Neutrophil (primary cell): Measurements from ENCODE around the gene CD99L2.

Experiments used
- H3K27ac ChIP-seq: fragments of 200-600 bp; sonication (generic); 2 replicates; pipeline ENCODE4 v1.5.1; 2016; ENCODE audit warnings: mild to moderate bottlenecking, moderate library complexity
- H3K27me3 ChIP-seq: fragments of 200-600 bp; sonication (generic); 2 replicates; pipeline ENCODE4 v1.6.0; 2016; ENCODE audit warnings: mild to moderate bottlenecking
- H3K36me3 ChIP-seq: fragments of 200-600 bp; sonication (generic); 2 replicates; pipeline ENCODE4 v1.5.1; 2017
- H3K4me1 ChIP-seq, 2 experiments: fragments of 200-600 bp in 1 of 2; sonication (generic) in 1 of 2; 1 replicate in 1 of 2; 2 replicates in 1 of 2; pipeline versions ENCODE4 v1.5.1 to v1.6.1; 2013 to 2016; ENCODE audit warnings: low read depth in 1 of 2, low read length in 1 of 2, mild to moderate bottlenecking in 1 of 2, moderate library complexity in 1 of 2; ENCODE audit not compliant: control insufficient read depth in 1 of 2, insufficient read depth in 1 of 2
- H3K4me3 ChIP-seq, 2 experiments: fragments of 200-600 bp in 1 of 2; sonication (generic) in 1 of 2; 1 replicate in 1 of 2; 2 replicates in 1 of 2; pipeline ENCODE4 v1.5.1; 2013 to 2016; ENCODE audit warnings: low read depth in 1 of 2, low read length in 1 of 2, mild to moderate bottlenecking in 1 of 2, moderate library complexity in 1 of 2
- H3K9me3 ChIP-seq: fragments of 200-600 bp; sonication (generic); 2 replicates; pipeline ENCODE4 v1.5.1; 2016
- TF ChIP-seq, protein P1 (sequence below): fragments of 200-600 bp; sonication (generic); IDR thresholded peaks from 2 replicates; pipeline ENCODE4 v1.5.1; 2016; ENCODE audit warnings: antibody characterized with exemption

Gene CD99L2

DNA sequence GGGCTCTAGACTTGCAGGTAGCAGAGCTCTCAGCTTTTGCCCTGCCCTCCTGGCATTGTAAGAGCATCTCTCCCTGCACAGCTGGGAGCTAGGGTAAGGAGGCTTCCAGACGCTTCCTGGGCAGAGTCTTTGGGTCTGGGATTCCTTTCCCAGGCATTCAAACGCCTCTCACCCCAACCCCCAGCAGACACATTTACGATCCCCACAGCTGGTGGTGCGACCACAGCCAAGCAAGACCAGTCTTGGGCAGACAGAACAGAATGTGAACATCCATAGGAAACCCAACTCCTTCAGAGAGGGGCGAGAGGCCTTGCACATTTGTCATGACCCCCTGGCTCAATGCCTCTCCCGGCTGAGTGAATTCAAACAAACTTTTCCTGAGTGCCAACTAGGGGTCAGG lies 38.1 kb upstream of the CD99L2 start:
- H3K4me1 ChIP-seq, result no peaks in the 10 kb centered on the region
- TF ChIP-seq, protein P1, sequence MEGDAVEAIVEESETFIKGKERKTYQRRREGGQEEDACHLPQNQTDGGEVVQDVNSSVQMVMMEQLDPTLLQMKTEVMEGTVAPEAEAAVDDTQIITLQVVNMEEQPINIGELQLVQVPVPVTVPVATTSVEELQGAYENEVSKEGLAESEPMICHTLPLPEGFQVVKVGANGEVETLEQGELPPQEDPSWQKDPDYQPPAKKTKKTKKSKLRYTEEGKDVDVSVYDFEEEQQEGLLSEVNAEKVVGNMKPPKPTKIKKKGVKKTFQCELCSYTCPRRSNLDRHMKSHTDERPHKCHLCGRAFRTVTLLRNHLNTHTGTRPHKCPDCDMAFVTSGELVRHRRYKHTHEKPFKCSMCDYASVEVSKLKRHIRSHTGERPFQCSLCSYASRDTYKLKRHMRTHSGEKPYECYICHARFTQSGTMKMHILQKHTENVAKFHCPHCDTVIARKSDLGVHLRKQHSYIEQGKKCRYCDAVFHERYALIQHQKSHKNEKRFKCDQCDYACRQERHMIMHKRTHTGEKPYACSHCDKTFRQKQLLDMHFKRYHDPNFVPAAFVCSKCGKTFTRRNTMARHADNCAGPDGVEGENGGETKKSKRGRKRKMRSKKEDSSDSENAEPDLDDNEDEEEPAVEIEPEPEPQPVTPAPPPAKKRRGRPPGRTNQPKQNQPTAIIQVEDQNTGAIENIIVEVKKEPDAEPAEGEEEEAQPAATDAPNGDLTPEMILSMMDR, result no peak
- no peaks in the 10 kb centered on the region for H3K36me3 ChIP-seq
- H3K9me3 ChIP-seq, result no peaks in the 10 kb centered on the region
- H3K4me3 ChIP-seq, result no peak overlapping the region
- H3K27ac ChIP-seq, result no peak overlapping the region
- no peaks in the 10 kb centered on the region for H3K27me3 ChIP-seq

DNA sequence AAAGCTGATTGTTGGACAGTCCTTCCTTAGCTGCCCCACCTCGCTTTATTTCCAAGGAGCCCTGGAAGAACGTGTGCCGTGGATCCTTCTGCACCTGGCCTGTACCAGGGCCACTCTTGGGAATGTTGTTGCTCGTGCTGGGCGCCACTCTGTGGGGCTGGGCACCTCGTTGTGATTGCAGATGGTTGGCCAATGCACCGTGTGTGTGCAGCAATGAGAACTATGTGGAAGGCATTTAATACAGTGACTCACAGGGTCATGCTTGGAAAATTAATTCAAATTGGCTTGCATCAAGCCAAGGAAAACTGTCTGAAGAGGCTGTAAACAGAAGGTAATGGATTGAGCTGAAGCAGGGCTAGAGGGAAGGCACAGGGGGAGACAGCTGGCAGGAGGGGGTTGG lies 37.0 kb upstream of the CD99L2 start:
- TF ChIP-seq, protein P1, result no peak
- Histone ChIP-seq H3K27me3 (no peaks in the 10 kb centered on the region), H3K4me3 (no peak overlapping the region), H3K36me3 (no peaks in the 10 kb centered on the region), H3K9me3 (no peaks in the 10 kb centered on the region), H3K4me1 (no peaks in the 10 kb centered on the region), H3K27ac (no peak overlapping the region)

DNA sequence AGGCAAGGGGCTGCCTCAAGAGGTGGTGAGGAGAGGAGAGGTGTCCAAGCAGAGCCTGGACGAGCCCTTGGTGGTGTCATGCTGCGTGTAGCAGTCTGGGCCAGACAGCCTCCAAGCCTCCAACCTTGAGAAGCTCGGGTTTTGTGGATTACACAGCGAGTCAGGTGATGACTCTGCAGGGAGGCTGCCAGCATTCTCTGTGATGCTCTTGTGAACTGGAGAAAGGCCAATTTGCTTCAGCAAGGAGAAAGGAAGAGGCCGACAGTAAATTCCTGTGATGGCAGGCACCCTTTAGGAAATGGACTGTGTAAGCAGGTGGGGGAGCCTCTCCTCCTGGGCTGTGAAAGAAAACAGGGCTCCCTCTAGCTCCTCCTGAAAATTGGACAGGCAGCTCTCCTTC lies 36.0 kb upstream of the CD99L2 start:
- Histone ChIP-seq H3K36me3 (no peaks in the 10 kb centered on the region), H3K27ac (no peak overlapping the region), H3K4me3 (no peak overlapping the region), H3K9me3 (no peaks in the 10 kb centered on the region), H3K4me1 (no peaks in the 10 kb centered on the region), H3K27me3 (no peaks in the 10 kb centered on the region)
- TF ChIP-seq, protein P1, result no peak

DNA sequence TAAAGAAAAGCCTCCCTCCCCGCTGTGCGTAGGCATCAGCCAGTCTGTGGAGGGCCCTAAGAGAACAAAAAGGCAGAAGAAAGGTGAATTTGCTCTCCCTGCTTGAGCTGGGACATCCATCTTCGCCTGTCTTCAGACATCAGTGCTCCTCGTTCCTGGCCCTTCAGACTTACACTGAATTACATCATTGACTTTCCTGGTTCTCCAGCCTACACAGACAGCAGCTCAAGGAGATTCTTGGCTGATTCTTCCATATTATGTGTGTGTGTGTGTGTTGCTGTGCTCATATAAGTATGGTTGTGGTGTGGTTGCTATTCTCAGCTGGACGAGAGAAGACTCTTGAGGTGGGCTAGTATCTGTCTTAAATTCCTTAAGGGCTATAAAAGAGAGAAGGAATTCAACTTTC lies 35.5 kb upstream of the CD99L2 start:
- no peaks in the 10 kb centered on the region for H3K9me3 ChIP-seq
- no peak overlapping the region for H3K4me3 ChIP-seq
- TF ChIP-seq, protein P1, result no peak
- no peak overlapping the region for H3K27ac ChIP-seq
- no peaks in the 10 kb centered on the region for H3K36me3 ChIP-seq
- no peaks in the 10 kb centered on the region for H3K27me3 ChIP-seq
- no peaks in the 10 kb centered on the region for H3K4me1 ChIP-seq

DNA sequence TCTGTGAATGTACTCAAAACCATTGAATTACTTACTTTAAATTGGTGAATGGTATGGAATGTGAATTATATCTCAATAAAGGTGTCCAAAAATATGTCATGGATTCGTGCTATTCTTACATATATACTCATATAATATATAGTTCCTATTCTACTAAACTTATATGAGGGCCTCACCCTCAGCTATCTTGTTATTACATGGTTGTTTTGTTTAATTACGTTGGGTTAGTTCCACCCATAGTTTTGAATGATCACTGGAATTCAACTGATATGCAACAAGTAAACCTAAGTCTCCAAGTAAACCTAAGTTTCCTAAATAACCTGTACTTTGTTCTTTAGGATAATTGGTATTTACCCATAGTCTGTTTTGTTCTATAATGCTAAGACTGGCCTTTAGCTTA lies 30.6 kb upstream of the CD99L2 start:
- TF ChIP-seq, protein P1, result no peak
- H3K9me3 ChIP-seq, result no peaks in the 10 kb centered on the region
- no peak overlapping the region for H3K27ac ChIP-seq

DNA sequence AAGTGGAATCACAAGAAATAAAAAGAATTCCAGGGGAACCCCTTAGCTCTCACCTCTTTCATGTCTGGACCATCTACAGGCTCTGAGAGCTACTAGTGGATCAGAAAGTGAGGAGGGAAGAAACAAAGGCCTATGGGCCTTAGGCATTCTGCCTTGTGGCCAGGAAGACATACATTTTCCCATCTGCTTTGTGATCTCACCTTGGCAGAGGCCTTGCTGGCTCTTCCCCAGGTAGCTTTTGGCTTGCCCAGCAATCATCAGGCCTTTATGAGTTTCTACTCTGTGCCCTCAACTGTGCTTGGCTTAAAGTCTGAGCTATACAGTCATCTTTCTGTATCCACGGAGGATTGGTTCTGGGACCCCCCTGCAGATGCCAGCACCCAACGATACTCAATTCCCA lies 28.3 kb upstream of the CD99L2 start:
- no peak overlapping the region for H3K4me3 ChIP-seq
- H3K4me1 ChIP-seq, result no peaks in the 10 kb centered on the region
- H3K36me3 ChIP-seq, result no peaks in the 10 kb centered on the region
- no peak overlapping the region for H3K27ac ChIP-seq
- no peaks in the 10 kb centered on the region for H3K27me3 ChIP-seq
- H3K9me3 ChIP-seq, result no peaks in the 10 kb centered on the region
- TF ChIP-seq, protein P1, result no peak

More for the DNA sequence above, 30.6 kb upstream of the CD99L2 start:
- Histone ChIP-seq H3K36me3 (no peaks in the 10 kb centered on the region), H3K4me3 (no peak overlapping the region), H3K27me3 (no peaks in the 10 kb centered on the region), H3K4me1 (no peaks in the 10 kb centered on the region)
